ENCODE results near the gene TMEM138.

GRCh38 chr11:61345954-61346843 is 16.0 kb upstream of the TMEM138 start:
- TF ChIP-seq POLR2A (IDR thresholded peaks at IDR 0.05; ENCODE audit: low read depth, low read length) (no peak), POLR2AphosphoS5 (IDR thresholded peaks at IDR 0.05; ENCODE audit: low read depth, low read length) (no peak), TAF1 (IDR thresholded peaks at IDR 0.05; ENCODE audit: low read depth, low read length) (no peak), SPI1 (IDR thresholded peaks at IDR 0.05; ENCODE audit: low read depth, low read length) (no peak), POU2F2 (IDR thresholded peaks at IDR 0.05; ENCODE audit: low read depth, low read length) (no peak)
